GM06990 (cell line): ENCODE results near the gene EYS.

Experiments used
- DNase-seq: peaks from one replicate; pipeline ENCODE4 v3.0.0-alpha.2; 2011; ENCODE audit not compliant: insufficient read length; ENCODE audit errors: extremely low read depth
- H3K27me3 ChIP-seq: replicated peaks from 2 replicates; pipeline ENCODE4 v1.6.0; 2011; ENCODE audit warnings: low read length; ENCODE audit not compliant: control insufficient read depth, insufficient read depth
- H3K36me3 ChIP-seq: 2 replicates; pipeline ENCODE4 v1.5.1; 2011; ENCODE audit warnings: low read length; ENCODE audit not compliant: control insufficient read depth, insufficient read depth
- H3K4me3 ChIP-seq: replicated peaks from 2 replicates; pipeline ENCODE4 v1.5.1; 2011; ENCODE audit warnings: low read depth, mild to moderate bottlenecking, control low read depth, low read length
- TF ChIP-seq, protein P1 (sequence below): IDR thresholded peaks from 2 replicates; pipeline ENCODE4 v1.5.1; 2011; ENCODE audit warnings: low read length, control low read depth, mild to moderate bottlenecking, inconsistent platforms; ENCODE audit not compliant: insufficient read depth, poor library complexity, severe bottlenecking

The EYS gene

GRCh38 chr6:65110031-65110430 lies 597.0 kb downstream of the EYS start:
- H3K27me3 ChIP-seq, result no peaks in the 10 kb centered on the region
- no peaks in the 10 kb centered on the region for H3K36me3 ChIP-seq
- no peak for DNase-seq
- TF ChIP-seq, protein P1, sequence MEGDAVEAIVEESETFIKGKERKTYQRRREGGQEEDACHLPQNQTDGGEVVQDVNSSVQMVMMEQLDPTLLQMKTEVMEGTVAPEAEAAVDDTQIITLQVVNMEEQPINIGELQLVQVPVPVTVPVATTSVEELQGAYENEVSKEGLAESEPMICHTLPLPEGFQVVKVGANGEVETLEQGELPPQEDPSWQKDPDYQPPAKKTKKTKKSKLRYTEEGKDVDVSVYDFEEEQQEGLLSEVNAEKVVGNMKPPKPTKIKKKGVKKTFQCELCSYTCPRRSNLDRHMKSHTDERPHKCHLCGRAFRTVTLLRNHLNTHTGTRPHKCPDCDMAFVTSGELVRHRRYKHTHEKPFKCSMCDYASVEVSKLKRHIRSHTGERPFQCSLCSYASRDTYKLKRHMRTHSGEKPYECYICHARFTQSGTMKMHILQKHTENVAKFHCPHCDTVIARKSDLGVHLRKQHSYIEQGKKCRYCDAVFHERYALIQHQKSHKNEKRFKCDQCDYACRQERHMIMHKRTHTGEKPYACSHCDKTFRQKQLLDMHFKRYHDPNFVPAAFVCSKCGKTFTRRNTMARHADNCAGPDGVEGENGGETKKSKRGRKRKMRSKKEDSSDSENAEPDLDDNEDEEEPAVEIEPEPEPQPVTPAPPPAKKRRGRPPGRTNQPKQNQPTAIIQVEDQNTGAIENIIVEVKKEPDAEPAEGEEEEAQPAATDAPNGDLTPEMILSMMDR, result no peak
- H3K4me3 ChIP-seq, result no peak overlapping the region

DNA sequence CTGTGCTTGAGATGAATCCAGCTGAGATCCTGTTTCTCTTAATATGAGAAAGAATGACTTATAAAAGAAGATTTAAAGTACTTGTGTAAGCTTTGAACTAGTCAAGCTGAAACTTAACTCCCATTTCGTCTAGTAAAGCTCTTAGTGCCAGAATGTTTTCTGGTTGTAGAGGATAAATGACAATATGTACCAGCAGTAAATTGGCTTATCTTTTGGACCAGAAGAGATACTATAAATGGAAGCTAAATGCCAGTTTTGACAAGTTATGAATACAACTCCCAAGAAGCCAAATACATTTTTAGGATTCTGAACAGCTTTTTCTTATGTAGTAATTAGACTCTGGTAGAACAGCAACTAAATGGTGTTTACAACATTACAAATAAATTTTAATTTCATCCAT lies 608.7 kb downstream of the EYS start:
- TF ChIP-seq, protein P1, result no peak
- H3K36me3 ChIP-seq, result no peaks in the 10 kb centered on the region
- no peak overlapping the region for H3K4me3 ChIP-seq
- no peaks in the 10 kb centered on the region for H3K27me3 ChIP-seq
- DNase-seq, result no peak

DNA sequence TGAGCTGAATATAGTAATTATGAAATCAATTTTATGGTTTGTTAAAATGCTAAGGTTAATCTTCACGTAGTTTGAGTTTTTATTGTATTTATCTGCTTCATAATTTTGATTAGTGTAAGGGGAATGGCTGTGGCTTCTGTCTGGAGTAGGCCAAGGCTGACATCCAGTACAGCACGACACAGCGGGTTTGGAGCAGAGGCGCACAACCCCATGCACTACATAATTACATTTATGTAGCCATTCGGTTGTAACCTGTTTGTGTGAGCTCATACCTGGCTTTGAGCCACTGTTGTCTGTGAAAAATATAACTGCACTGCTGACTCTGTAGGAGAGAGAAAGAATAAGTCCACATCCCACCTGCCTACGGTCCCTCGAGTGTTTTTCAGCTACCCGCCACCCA lies 615.5 kb downstream of the EYS start:
- DNase-seq, result no peak
- TF ChIP-seq, protein P1, result no peak
- Histone ChIP-seq H3K36me3 (no peaks in the 10 kb centered on the region), H3K27me3 (no peaks in the 10 kb centered on the region), H3K4me3 (no peak overlapping the region)

GRCh38 chr6:65088575-65088974 lies 618.5 kb downstream of the EYS start:
- Histone ChIP-seq H3K27me3 (no peaks in the 10 kb centered on the region), H3K36me3 (no peaks in the 10 kb centered on the region), H3K4me3 (no peak overlapping the region)
- no peak for DNase-seq
- TF ChIP-seq, protein P1, result no peak

GRCh38 chr6:65081756-65082155 lies 625.3 kb downstream of the EYS start:
- H3K4me3 ChIP-seq, result no peak overlapping the region
- no peak for DNase-seq
- no peaks in the 10 kb centered on the region for H3K27me3 ChIP-seq
- no peaks in the 10 kb centered on the region for H3K36me3 ChIP-seq
- TF ChIP-seq, protein P1, result no peak

GRCh38 chr6:65075705-65076230 lies 631.3 kb downstream of the EYS start:
- no peaks in the 10 kb centered on the region for H3K27me3 ChIP-seq
- H3K36me3 ChIP-seq, result no peaks in the 10 kb centered on the region
- no peak for DNase-seq
- no peak overlapping the region for H3K4me3 ChIP-seq
- TF ChIP-seq, protein P1, result no peak
